Fibroblast of skin of back (primary cell): ENCODE measurements around the gene ARHGAP32. TPM values are rescaled to one million over a fixed set of nuclear protein-coding genes. Genes with fewer than 3 reads are reported as not detected.

ENCODE experiments used
- DNase-seq: peaks from one replicate; pipeline ENCODE4 v3.0.0-alpha.2; 2013
- polyA plus RNA-seq, 2 experiments: library from polyadenylated mRNA; unstranded; fragments of 120-200 nt; gene quantifications; one replicate each; pipeline ENCODE4 v1.2.1, GENCODE V29; 2013; ENCODE audit not compliant: insufficient read length in 2 of 2

The ARHGAP32 gene
- 4.1 TPM for polyA plus RNA-seq (2013, experiment 1 of 2; ENCODE audit: insufficient read length)
- 5.4 TPM for polyA plus RNA-seq (2013, experiment 2 of 2; ENCODE audit: insufficient read length)

- DNase-seq, result no peak
Measured at GRCh38 chr11:129192150-129192549, at the start of gene ARHGAP32. ARHGAP32 (minus strand) TSS chr11:129192325; CDS start chr11:129192198, 127 bp downstream.

- no peak for DNase-seq
Measured at GRCh38 chr11:129239207-129239606, 47.1 kb upstream of the ARHGAP32 start.

GRCh38 chr11:129237880-129238638 is 45.9 kb upstream of the ARHGAP32 start:
- DNase-seq, result no peak

GRCh38 chr11:129237456-129237855 is 45.3 kb upstream of the ARHGAP32 start:
- DNase-seq, result no peak

GRCh38 chr11:129236850-129237249 is 44.7 kb upstream of the ARHGAP32 start:
- no peak for DNase-seq

GRCh38 chr11:129234978-129235377 is 42.9 kb upstream of the ARHGAP32 start:
- no peak for DNase-seq

- DNase-seq, result no peak
Measured at GRCh38 chr11:129230006-129230405, 37.9 kb upstream of the ARHGAP32 start.

GRCh38 chr11:129226207-129226798 is 34.2 kb upstream of the ARHGAP32 start:
- DNase-seq, result no peak

- peak; percentile 45 for DNase-seq
Measured at GRCh38 chr11:129225190-129225589, 33.1 kb upstream of the ARHGAP32 start.

GRCh38 chr11:129224538-129224937 is 32.4 kb upstream of the ARHGAP32 start:
- no peak for DNase-seq

GRCh38 chr11:129223701-129224149 is 31.6 kb upstream of the ARHGAP32 start:
- DNase-seq, result no peak

GRCh38 chr11:129223260-129223659 is 31.1 kb upstream of the ARHGAP32 start:
- DNase-seq, result no peak

GRCh38 chr11:129222158-129222557 is 30.0 kb upstream of the ARHGAP32 start:
- no peak for DNase-seq

GRCh38 chr11:129215506-129216245 is 23.6 kb upstream of the ARHGAP32 start:
- DNase-seq, result no peak

GRCh38 chr11:129214710-129215295 is 22.7 kb upstream of the ARHGAP32 start:
- DNase-seq, result no peak

GRCh38 chr11:129213261-129213660 is 21.1 kb upstream of the ARHGAP32 start:
- DNase-seq, result no peak

GRCh38 chr11:129211397-129211796 is 19.3 kb upstream of the ARHGAP32 start:
- no peak for DNase-seq

- no peak for DNase-seq
Measured at GRCh38 chr11:129210831-129211181, 18.7 kb upstream of the ARHGAP32 start.

- DNase-seq, result peak; percentile 16
Measured at GRCh38 chr11:129209891-129210830, 18.0 kb upstream of the ARHGAP32 start.

GRCh38 chr11:129208863-129209262 is 16.7 kb upstream of the ARHGAP32 start:
- DNase-seq, result peak; percentile 49

- no peak for DNase-seq
Measured at GRCh38 chr11:129204150-129204838, 12.2 kb upstream of the ARHGAP32 start.
